LNCAP (cell line): ENCODE measurements around the gene PTPRK.

Experiments
- CTCF ChIP-seq: fragments of 450-650 bp; IDR thresholded peaks from 2 replicates; pipeline ENCODE4 v1.5.1; 2017; ENCODE audit warnings: mild to moderate bottlenecking

PTPRK gene

GRCh38 chr6:128363020-128363813 is 157.2 kb downstream of the PTPRK start:
- TF ChIP-seq CTCF = no peak

- no peak for TF ChIP-seq CTCF
Observed at GRCh38 chr6:128361378-128361777, 159.0 kb downstream of the PTPRK start.

- TF ChIP-seq CTCF = no peak
Observed at GRCh38 chr6:128358244-128358776, 162.1 kb downstream of the PTPRK start.

- TF ChIP-seq CTCF = no peak
Observed at GRCh38 chr6:128357392-128358130, 162.8 kb downstream of the PTPRK start.

GRCh38 chr6:128352366-128352765 is 168.0 kb downstream of the PTPRK start:
- no peak for TF ChIP-seq CTCF

DNA sequence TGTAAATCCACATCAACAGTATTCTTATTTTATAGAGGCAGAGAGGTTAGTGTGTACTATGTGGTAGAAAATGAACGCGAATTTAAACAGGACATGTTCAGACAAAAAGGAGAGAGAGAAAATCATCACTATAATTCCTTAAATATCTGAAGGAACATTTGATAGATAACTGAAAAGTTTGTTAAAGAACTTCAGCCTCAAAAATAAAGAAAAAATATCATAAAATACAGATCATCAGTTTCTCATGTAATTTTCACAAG is 169.2 kb downstream of the PTPRK start:
- TF ChIP-seq CTCF = no peak

GRCh38 chr6:128350416-128351254 is 169.8 kb downstream of the PTPRK start:
- TF ChIP-seq CTCF = no peak
